Coronary artery (tissue), 2 donors: ENCODE data around the gene GATD1.

ENCODE experiments used
- DNase-seq: peaks from one replicate; pipeline ENCODE4 v3.0.0-alpha.2; 2017; ENCODE audit warnings: low spot score
- H3K27ac ChIP-seq, 2 donors: fragments of 200-600 bp; sonication (generic); one replicate each; pipeline ENCODE4 v1.5.1; 2016 to 2019
- H3K4me3 ChIP-seq: fragments of 200-600 bp; sonication (generic); 2 replicates; pipeline ENCODE4 v1.5.1; 2016; ENCODE audit warnings: mild to moderate bottlenecking, moderate library complexity
- CTCF ChIP-seq: fragments of 200-600 bp; sonication (generic); IDR thresholded peaks from one replicate; pipeline ENCODE4 v1.5.1; 2019; ENCODE audit warnings: antibody characterized with exemption

The GATD1 gene

DNA sequence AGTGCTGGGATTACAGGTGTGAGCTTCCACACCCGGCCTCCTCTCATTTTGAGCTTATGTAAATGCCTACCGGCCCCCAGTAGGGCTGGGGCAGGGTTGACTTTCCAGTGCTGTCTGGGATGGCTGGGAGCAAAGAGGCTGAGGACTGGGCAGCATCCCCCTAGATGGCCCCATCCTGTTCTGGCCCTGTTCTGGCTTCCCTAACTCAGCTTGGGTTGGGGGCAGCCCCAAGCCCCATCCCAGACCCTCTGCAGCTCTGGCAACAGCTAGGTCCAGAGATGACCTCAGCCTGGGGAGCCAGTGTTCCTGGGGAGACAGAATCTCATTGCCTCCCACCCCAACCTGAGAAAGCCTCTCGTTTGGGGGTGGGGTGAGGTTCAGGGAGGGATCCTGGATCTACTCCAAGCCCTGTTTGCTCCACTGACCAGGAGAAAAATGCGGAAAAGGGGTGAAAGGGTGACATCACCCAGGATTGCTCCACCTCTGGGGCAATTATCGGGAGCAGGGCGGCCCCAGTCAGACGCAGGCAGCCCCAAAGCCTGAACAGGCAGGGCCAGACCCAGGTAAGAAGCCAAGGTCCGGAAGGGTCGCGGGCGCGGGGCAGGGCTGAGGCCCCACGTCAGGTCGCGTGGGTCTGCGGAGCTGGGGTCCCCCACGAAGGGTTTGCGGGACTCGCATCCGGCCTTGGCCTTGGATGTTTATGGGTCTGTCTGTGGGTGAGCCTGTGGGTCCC lies 41.3 kb upstream of the GATD1 start, which contains the start of gene PNPLA2:
Gene PNPLA2 (plus strand): TSS at position 519 of the 733 bp plus-strand sequence. CDS start 805 bp downstream, outside the sequence.
- no peak for DNase-seq
- H3K27ac ChIP-seq: peak within 1 kb of the TSS; percentile 93 to 99
- no peak for TF ChIP-seq CTCF
- peak within 1 kb of the TSS; percentile 91 for H3K4me3 ChIP-seq

DNA sequence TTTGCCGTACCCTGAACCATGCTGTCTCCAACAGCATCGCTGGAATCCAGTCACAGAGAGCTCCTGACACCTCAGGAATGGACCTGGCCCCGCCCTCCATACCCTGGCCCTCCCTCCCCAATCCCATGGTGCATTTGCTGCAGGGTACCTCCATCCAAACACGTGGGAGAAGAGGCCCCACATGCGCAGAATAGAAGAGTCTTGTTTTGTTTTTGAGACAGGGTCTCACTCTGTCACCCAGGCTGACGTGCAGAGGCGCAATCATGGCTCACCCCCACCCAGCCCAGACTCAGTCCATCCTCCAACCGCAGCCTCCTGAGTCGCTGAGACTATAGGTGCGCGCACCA lies 39.1 kb upstream of the GATD1 start:
- H3K4me3 ChIP-seq: no peak overlapping the region
- no peak for TF ChIP-seq CTCF
- H3K27ac ChIP-seq: no peak overlapping the region
- DNase-seq: no peak

DNA sequence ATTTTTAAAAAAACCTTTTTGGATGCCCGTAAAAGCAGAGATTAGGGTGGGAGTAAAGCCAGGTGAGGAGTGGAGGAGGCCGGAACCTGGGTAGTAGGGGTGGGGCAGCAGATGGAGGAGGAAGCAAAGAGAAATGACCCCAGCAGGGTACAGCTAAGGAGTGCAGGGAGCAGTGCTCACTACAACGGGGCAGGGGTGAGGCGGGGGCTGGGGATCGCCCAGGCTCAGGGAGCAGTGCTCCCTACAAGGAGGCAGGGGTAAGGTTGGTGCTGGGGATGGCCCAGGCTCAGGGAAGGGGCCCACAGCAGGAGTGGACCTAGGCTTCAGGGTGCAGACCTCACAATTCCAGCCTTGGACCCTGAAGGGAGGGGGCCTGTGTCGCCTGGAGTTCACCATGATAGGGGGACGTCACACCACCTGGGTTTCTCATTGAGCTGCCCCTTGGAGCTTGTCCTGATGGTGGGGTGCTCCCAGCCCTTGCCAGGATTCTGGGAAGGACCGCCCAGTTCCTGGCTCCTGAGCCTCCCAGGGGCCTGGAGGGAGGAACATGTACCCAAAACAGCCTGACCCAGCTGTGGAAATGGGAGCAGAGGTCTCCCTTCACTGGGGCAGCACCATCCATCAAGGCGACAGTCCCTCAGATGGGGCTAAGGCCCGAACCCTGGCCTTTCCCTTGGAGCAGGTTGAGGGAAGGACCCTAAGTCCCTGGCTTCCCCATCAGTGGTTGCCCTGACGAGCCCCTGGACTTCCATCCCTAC lies 38.6 kb upstream of the GATD1 start:
- Histone ChIP-seq H3K4me3 (no peak overlapping the region), H3K27ac (no peak overlapping the region)
- no peak for DNase-seq
- TF ChIP-seq CTCF: no peak

DNA sequence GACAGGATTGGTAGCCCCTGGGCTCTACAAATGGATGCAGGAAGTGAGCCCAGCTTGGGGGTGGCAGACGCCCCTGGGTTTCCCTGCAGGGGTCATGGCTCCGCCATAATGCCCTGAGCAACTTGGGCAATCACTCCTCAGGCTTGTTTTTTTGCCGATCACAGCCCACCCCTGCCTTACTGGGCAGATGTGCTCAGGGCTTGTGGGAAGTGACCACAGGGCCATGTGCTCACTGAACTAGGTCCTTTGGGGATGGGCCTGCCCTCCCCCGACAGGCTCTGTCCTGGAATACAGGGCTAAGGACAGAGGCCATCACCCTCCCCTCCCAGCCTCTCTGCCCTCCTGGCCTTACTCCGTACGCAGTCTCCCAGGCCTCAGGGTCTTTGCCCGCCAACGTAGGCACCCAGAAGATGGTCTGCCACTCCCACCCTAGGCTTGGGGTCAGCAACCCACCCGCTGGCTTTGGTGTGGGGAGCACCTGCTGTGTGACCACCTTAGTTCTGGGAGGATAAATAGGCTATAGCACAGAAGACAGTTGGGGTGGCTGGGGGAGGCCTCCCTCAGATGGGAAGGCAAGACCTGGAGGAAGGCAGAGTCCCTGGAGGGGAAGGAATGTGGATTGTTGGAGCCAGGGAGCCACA lies 36.3 kb upstream of the GATD1 start:
- no peak for DNase-seq
- Histone ChIP-seq H3K4me3 (no peak overlapping the region), H3K27ac (no peak overlapping the region)
- no peak for TF ChIP-seq CTCF

DNA sequence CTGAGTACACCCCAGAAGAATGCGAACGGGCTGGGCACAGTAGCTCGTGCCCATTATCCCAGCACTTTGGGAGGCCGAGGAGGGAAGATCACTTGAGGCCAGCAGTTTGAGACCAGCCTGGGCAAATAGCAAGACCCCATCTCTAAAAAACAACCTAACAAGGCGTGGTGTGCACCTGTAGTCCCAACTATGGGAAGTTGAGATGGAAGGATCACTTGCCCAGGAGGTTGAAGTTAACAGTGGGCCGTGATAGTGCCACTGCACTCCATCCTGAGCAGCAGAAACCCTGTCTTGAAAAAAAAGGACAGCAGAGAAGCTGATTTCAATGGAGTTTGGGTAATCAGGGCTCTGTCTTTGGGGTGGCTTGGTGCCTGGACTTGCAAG lies 35.8 kb upstream of the GATD1 start:
- no peak for TF ChIP-seq CTCF
- Histone ChIP-seq H3K27ac (no peak overlapping the region), H3K4me3 (no peak overlapping the region)
- no peak for DNase-seq

DNA sequence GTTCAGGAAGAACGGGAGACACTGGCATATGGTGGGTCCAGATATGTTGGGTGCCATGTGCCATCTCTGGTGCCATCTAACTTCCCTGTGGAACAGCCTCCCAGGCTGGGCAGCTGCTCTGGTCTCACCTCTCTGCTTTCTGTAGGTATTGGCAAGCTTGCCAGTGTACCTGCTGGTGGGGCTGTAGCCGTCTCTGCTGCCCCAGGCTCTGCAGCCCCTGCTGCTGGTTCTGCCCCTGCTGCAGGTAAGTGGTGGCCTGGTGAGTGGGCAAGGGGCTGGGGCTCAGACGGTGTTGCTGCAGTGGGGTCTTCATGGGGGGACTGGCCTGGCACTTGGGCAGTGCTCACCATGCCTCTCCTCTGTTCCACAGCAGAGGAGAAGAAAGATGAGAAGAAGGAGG lies 35.1 kb upstream of the GATD1 start:
- no peak for TF ChIP-seq CTCF
- H3K4me3 ChIP-seq: no peak overlapping the region
- no peak for DNase-seq
- H3K27ac ChIP-seq: no peak overlapping the region
